NOMO-1 treated with DMSO at 0.1 percent for 48 hours (cell line): ENCODE results near the gene SLX4IP.

ENCODE experiments used
- DNase-seq: peaks from one replicate; lab custom pipeline; 2025; ENCODE audit not compliant: unreplicated experiment; lab: John Stamatoyannopoulos, UW

Gene SLX4IP

GRCh38 chr20:10428008-10428407 lies 7.1 kb upstream of the SLX4IP start:
- DNase-seq: no peak

- DNase-seq: no peak
Observed at GRCh38 chr20:10429443-10429981, 5.6 kb upstream of the SLX4IP start.

DNA sequence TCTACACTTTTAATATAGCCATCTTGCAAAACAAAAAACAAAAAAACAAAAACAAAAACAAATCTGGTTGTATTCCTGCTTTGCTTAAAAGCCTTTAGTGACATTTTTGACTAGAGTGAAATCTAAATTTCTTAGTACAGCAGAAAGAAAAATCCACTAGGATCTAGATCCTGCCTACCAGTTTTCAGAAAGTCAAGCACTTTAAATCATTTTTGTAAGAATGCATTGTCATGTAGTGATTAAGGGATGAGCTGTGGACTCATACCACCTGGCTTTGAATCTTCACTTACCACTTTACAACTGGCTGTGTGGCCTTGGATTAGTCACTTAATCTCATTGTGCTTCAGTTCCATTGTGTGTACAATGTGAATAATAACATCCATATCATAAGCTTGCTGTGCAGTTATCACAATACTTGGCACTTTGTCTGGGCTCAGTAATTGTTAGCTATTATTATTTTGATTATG lies 5.1 kb upstream of the SLX4IP start:
- no peak for DNase-seq

- DNase-seq: no peak
Observed at GRCh38 chr20:10430704-10431103, 4.4 kb upstream of the SLX4IP start.

DNA sequence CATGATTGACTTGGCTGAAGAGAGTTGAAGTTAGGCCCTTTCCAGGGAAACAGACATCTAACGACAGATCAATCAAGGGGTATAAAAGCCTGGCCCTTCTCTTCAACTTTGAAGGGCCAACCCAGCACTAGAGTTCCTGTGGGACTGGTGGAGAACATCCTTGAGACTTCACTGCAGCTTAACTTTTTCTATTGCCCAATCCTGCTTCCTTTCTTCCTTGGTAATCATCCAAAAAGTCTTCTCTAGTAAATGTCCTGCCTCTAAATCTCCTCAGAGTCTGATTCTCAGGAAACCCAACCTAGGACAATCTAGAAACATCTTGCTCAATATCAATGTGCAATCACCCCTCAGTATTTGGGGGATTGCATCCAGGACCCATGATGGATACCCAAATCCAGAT lies 3.0 kb upstream of the SLX4IP start:
- no peak for DNase-seq

GRCh38 chr20:10433014-10433622 lies 2.0 kb upstream of the SLX4IP start:
- no peak for DNase-seq

DNA sequence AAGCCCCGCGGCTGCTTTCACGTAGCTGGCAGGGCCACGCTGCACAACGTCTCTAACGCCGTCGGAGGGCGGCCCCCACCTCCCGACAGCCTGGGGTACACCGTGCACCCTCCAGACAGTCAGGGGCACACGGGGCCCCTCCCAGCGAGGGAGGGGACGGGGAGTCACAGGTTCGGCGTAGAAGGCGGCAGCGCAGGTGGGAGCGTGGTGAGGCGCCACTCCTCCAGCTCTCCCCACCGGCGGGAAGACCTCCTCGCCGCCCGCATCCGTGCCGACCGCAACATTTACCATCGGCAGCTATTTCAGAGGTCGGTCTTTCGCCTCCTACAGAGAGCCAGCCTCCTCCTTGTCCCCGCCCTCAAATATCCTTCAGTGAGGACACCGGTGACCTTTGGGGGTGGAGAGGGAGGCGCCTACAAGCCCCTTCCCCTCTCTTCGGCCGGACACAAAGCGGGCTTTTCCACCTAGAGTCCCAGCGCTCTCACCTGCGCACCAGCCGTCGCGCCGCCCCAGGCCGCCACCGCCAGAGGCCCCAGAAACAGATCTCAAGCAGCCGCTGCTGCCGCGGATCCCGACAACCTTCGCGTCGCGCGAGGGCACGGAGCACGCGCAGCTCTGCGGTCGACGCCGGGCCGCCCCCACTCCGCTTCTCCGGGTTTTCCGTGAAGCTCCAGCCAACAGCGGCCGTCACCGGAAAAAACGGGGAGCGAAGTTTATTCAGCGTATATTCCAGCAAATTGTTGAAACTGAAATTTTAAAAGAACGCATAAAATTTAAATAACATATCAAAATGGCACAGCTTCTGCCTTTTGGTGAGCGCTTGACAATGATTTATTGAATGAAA lies 1.3 kb upstream of the SLX4IP start, which contains the start of gene MKKS:
TSS of gene MKKS (minus strand) at position 600 of the 844 bp plus-strand sequence. CDS start 20,708 bp downstream, outside the sequence.
- peak; percentile 76 for DNase-seq

DNA sequence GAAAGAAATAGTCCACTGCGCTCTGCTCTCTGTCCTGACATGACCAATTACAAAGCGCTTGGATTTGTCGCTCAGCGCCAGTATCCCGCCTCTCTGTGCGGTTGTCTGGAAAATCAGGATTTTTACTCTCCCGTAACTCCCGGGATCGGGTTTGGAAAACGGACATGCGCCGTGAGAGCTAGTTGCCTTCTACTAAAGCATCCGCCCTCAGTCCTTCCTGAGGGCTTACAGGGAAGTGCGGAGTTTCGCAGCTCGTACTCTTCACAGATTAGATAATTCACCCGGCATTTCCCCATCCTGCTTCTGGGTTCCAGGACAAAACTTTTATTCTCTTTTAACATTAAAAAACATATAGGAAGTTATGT lies 656 bp upstream of the SLX4IP start:
- DNase-seq: peak; percentile 91

DNA sequence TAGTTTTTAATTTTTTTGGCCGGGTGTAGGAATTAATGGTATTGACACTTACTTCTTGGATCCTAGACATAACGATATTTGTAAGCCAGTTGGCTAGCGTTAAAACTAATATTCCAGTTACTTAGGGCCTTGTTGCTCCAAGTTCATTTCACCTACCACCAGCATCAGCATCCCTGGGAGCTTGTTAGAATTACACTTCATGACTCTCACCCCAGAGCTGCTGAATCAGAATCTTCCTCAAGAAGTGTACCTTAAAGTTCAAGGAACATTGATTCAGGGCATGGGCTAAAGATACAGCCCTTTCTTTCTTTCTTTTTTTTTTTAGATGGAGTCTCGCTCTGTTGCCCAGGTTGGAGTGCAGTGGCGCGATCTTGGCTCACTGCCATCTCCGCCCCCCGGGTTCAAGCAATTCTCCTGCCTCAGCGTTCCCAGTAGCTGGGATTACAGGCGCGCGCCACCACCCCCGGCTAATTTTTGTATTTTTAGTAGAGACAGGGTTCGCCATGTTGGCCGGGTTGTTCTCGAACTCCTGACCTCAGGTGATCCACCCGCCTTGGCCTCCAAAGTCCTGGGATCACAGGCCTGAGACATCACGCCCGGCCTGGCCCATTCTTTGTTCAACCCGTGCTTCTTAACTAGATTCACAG lies 1.1 kb downstream of the SLX4IP start:
- DNase-seq: no peak

- DNase-seq: no peak
Observed at GRCh38 chr20:10438217-10438616, 3.1 kb downstream of the SLX4IP start.

- DNase-seq: no peak
Observed at GRCh38 chr20:10443936-10444335, 8.8 kb downstream of the SLX4IP start.

GRCh38 chr20:10445758-10446157 lies 10.7 kb downstream of the SLX4IP start:
- no peak for DNase-seq

- DNase-seq: peak; percentile 60
Observed at GRCh38 chr20:10447028-10447427, 11.9 kb downstream of the SLX4IP start.

DNA sequence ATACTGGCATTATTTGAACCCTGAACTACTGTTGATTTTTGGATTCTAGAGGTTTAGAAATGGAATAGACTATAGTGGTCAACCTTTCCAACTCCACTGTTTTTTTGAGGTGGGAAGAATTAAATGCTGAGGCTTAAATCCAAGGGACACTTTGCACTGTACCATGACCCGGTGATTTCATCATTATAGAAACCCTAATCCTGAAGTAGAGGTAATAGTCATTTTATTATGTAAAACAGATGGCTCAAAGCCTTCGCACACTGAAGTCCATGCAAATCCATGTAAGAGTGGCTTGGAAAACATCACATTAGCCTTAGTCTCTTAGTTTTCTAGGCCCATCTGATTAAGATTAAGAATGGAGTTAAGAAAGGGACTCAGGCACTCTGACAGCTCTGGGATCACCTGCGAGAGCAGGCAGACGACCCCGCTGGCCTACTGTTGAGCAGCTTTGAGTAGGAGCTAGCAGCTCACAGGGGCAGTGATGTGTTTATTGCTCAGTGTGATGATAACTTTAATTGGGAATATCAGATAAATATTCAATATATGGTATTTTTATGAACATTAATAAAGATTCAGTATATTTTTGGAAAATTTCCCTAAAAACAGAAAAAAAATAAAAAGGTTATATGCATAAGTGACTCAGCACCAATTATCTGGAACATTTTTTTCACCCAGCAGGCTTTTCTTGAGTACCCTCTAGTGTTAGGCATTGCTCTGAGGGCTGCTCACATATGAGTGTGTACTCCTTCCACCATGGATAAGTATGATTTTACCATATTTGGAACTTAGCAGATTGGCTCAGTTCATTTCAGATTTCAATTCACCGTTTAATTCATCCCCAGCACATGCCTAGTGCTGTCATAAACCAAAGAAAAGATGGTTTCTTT lies 13.4 kb downstream of the SLX4IP start:
- DNase-seq: no peak

GRCh38 chr20:10449270-10449669 lies 14.2 kb downstream of the SLX4IP start:
- DNase-seq: no peak

- peak; percentile 95 for DNase-seq
Observed at GRCh38 chr20:10453241-10453640, 18.1 kb downstream of the SLX4IP start.

- no peak for DNase-seq
Observed at GRCh38 chr20:10454151-10454750, 19.1 kb downstream of the SLX4IP start.

GRCh38 chr20:10461495-10461894 lies 26.4 kb downstream of the SLX4IP start:
- no peak for DNase-seq

DNA sequence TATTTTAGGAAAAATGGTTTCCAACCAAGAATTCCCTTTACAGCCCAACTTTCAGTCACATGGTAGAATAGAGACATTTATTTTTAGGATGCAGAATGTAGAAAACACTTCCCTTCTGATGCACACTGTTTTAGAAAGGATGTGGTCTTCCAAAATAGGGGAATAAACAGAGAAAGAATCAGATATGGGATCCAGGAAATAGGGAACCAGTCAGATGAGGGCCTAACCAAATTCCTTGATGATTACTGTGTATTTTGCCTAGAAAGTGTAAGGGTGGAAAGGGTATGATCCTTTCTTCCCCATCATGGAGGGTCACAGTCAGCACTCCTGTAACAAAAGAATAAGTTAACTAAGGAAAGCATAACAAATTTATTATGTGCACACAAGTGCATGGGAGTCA lies 27.4 kb downstream of the SLX4IP start:
- DNase-seq: no peak

- no peak for DNase-seq
Observed at GRCh38 chr20:10463622-10464021, 28.5 kb downstream of the SLX4IP start.
